HEK293T (cell line): ENCODE results near the gene CASP6.

Experiments
- ARNT ChIP-seq: fragments of 450-650 bp; IDR thresholded peaks from 2 replicates; pipeline ENCODE4 v1.6.1; 2017; ENCODE audit warnings: mild to moderate bottlenecking
- BHLHE40 ChIP-seq: fragments of 450-650 bp; IDR thresholded peaks from 2 replicates; pipeline ENCODE4 v1.6.1; 2016; ENCODE audit warnings: mild to moderate bottlenecking, moderate library complexity, borderline replicate concordance
- ELF4 ChIP-seq: fragments of 450-650 bp; IDR thresholded peaks from 2 replicates; pipeline ENCODE4 v1.6.1; 2017; ENCODE audit warnings: antibody characterized with exemption
- FOXA1 ChIP-seq: fragments of 450-650 bp; IDR thresholded peaks from 2 replicates; pipeline ENCODE4 v1.6.1; 2016; ENCODE audit warnings: mild to moderate bottlenecking
- FOXK2 ChIP-seq: fragments of 450-650 bp; IDR thresholded peaks from 2 replicates; pipeline ENCODE4 v1.6.1; 2016; ENCODE audit warnings: mild to moderate bottlenecking
- FOXM1 ChIP-seq: fragments of 450-650 bp; IDR thresholded peaks from 2 replicates; pipeline ENCODE4 v1.6.1; 2017; ENCODE audit warnings: mild to moderate bottlenecking, borderline replicate concordance
- L3MBTL2 ChIP-seq: fragments of 450-650 bp; conservative IDR thresholded peaks from 2 replicates; pipeline ENCODE4 v1.6.1; 2016; ENCODE audit warnings: mild to moderate bottlenecking
- PKNOX1 ChIP-seq: fragments of 450-650 bp; IDR thresholded peaks from 2 replicates; pipeline ENCODE4 v1.6.1; 2016
- SP1 ChIP-seq: fragments of 450-650 bp; IDR thresholded peaks from 2 replicates; pipeline ENCODE4 v1.6.1; 2017
- TARDBP ChIP-seq: fragments of 450-650 bp; IDR thresholded peaks from 2 replicates; pipeline ENCODE4 v1.6.1; 2016

DNA sequence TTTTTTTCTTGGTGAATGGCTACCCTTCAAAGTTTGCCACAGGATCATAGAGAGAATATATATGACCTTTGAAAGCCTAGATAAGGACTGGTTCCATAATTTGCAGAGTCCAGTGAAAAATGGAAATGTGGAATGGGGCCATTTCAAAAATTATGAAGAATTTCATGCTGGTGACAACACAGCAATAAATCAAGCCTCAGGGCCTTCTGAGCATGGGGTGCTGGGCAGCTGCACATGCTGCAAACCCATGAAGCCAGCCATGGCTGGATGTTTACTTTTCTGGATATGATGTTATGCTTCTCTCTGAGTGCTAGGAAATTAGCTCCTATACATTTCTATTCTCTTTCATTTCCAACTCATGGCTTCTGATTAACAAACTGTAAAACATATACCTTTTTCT lies 42.6 kb upstream of the CASP6 start:
- no peak for TF ChIP-seq ARNT
- TF ChIP-seq TARDBP: no peak
- no peak for TF ChIP-seq FOXM1
- no peak for TF ChIP-seq FOXK2
- no peak for TF ChIP-seq FOXA1
- no peak for TF ChIP-seq BHLHE40
- TF ChIP-seq PKNOX1: no peak
- no peak for TF ChIP-seq SP1
- no peak for TF ChIP-seq ELF4
- TF ChIP-seq L3MBTL2: no peak
